Pericardium fibroblast (primary cell): ENCODE results near the gene INCA1. TPM values are rescaled to one million over a fixed set of nuclear protein-coding genes. Genes with fewer than 3 reads are reported as not detected.

Experiments used
- total RNA-seq: library from RNA; depleted of rRNA; stranded (reverse); fragments of >200 nt; gene quantifications from 2 replicates; pipeline ENCODE4 v1.2.3, GENCODE V29; 2015

INCA1 gene, protein sequence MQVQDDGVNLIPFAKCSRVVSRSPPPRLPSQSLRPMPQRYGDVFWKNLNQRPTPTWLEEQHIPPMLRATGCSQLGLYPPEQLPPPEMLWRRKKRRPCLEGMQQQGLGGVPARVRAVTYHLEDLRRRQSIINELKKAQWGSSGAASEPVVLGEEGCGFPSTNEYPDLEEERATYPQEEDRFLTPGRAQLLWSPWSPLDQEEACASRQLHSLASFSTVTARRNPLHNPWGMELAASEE
- total RNA-seq, result 0.47 and 1.6 TPM in 2 replicates

DNA sequence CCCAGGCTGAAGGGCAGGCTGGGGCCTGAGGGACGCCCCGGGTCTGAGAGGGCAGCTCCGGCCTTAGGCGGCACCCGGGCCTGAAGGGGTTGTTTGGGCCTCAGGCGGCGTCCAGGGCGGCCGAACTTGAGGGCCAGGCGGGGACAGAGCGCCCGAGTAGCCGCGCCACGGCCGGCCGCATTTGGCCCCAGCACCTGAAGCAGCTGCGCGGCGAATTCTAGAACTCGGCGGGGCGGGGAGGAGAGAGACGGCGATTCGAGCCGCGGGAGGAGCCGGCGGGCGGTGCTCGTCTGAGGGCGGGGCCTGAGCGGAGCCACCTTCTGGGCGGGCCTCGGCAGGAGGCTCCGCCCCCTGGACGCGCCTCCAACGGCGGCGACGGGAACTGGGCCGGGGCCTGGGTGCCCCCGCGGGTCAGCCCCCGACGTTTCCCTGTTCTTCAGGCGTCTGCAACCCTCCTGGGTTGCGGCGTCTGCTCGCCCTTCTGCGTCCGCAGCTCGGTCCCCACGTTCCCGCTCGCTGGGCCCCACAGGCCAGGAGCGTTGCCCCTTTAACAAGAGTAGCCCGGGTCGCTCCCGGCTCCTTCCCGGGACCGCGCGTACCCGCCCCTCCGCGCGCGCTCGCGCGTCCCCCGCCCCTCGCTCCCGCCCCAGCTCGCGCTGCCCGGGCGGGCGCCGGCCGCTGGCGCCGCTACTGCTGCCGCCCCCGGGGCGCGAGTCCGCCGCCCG lies at the start of gene INCA1, which contains the start of gene KIF1C:
INCA1 (minus strand) TSS at position 221 of the 725 bp plus-strand sequence. CDS start 3,085 bp downstream, outside the sequence.
KIF1C (plus strand) TSS at position 649 of the 725 bp plus-strand sequence. CDS start 2,297 bp downstream, outside the sequence.

DNA sequence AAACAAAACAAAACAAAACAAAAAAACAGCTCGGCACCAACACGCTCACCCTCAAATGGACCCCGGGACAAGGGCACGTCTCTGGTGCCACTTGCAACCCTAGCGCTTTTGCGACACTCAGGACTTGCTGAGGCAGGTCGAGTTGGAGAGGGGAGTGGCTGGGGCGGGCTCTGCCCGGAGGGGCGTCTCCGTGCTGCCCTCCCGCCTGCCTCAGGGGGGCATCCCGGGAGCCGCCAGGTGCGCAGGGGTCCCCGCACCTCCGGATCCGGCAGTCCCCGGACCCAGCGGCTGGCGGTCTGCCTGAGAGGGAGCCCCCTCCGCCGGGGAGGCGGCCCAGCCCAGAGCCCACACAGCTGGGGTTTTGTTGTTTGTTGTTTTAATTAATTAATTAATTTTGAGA lies 38.0 kb upstream of the INCA1 start, which contains the start of gene SLC52A1:
SLC52A1 (minus strand) TSS at position 112 of the 400 bp plus-strand sequence. CDS start 820 bp downstream, outside the sequence.

DNA sequence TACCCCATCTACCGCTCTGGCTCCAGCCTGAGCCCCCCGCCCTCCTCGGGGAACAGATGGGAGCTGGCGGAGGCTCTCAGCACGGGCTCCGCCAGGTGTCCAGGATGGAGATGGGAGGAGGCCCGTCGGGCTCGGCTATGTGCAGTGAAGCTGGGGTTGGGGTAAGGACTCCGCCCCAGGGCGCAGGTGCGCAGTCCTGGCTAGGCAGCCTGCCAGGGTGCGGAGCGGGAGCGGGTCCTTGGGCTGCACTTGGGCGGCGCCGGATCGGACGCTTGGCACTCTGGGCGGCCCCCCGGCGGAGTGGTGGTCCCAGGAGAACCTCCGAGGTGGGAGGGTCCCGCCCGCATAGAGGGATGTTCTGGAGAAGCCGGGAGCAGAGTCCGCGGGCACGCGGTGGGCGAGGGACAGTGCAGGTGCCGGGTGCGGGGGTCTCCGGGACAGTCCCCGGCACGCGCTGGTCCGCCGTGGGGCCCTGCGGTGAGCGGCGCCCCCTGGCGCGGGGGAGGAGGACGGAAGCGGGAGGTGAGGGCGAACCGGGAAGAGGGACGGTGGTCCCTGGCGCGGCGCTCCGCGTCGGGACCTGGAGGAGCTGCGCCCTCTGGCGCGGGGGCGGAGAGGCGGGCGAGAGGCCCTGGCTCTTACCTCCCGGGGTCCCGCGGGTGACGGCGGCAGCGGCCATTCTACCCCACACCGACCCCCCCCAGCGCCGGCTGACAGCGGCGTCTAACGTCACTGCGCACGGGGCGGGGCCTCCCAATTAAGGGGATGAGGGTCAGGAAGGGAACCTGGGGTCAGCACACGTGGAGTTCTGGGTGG lies 10.2 kb downstream of the INCA1 start, which contains the start of gene CAMTA2:
CAMTA2 (minus strand) TSS at position 725 of the 816 bp plus-strand sequence. CDS start 1,453 bp downstream, outside the sequence.

DNA sequence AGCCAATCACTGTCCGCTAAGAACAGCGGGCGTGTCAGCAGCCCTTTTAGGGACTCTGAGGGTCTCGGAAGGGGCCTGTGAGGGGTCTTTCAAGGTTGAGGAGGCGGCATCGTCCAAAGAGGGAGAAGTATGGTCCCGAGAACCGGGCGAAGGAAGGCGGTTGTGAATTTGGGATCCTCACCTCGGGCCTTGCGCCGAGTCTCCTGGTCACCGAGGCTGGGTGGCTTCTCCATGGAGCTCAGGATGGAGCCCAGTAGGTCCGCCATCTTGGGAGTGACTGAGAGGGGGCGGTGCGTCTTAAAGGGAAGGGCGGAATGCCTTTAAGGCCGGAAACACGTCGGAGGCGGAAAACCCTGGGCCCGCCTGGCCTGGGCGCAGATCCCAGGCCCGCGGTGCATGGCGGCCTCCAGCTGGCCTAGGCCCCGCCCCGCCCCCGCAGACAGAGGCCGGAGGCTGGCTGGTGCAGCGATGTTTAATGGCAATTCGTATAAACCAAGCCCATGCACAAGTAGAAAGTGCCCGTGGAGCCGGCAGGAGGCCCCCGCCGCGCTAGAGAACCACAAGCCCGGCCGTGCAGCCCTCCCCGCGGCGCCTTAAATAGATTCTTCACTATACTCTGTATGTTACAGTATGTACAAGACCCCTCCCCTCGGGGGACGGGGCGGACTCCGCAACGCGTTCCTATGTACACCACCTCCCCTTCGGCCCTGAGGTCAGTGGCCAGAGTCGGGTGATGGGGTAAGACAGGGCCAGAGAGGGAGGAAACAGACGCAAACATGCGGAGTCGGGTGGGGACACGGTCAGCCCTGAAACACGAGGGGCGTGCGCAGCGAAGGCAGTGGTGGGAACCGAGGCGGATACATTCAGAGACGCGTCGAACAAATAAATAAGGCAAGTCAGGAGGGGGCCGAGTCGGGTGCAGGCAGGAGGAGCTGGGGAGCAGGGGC lies 29.5 kb downstream of the INCA1 start, which contains the start of gene SPAG7:
SPAG7 (minus strand) TSS at position 279 of the 947 bp plus-strand sequence; CDS start at position 266, 13 bp downstream.

DNA sequence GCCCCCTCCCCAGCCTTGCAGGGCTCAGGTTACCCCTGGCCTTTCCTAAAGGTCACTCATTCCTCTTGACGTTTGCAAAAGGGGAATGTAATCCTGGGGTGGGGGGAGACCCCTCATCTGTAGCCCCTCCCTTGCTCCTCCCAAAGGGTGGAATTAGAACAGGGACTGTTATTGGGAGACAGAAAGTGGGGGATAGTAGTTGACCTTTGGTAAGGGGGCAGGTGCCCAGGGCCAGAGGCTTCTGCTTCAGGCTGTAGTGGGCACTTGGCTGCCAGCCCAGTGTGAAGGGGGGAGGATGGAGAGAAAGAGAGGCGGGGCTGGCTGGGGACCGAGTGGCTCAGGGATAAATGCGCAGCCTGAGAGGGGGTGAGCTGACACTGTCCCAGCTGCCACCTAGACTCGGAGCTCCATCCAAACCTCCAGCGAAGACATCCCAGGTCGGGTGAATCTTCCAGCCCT lies 46.5 kb downstream of the INCA1 start, which contains the start of gene ENO3:
ENO3 (plus strand) TSS at position 374 of the 459 bp plus-strand sequence. CDS start 711 bp downstream, outside the sequence.

DNA sequence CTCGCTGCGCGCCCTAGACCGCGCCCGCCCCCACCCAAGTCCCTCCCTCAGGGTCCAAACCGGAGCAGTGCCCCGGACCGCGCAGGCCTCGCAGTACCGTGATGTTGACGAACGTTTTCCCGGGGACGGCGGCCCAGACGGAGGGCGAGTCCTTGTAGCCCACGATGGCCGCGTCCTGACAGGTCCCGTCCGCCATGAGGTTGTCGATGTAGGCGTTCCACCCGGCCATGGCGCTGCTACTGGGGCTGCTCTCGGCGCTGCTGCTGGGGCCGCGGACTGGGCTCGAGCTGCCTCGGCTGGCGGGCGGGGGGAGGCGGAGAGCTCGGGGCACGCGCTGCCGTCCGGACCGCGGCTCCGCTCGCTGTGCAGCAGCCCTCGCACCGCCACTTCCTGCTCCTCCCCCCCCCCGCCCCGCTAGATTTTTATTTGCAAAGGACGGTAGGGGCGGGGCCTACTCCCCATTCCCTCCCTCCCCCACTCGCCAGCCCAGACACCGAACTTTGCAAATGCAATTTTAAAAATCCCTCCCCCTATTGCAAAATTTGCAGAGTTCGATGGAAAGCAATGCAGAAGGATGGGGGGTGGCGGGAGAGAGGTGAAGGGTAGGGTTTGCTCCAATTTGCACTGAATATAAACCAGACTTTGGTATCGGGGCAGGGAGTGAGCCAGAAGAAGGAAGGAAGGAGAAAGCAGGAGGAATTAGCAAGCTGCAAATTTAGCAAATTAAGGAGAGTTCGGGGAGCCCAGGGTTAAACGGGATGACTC lies 49.0 kb downstream of the INCA1 start, which contains the start of gene PFN1:
PFN1 (minus strand) TSS at position 365 of the 765 bp plus-strand sequence; CDS start at position 229, 136 bp downstream.

DNA sequence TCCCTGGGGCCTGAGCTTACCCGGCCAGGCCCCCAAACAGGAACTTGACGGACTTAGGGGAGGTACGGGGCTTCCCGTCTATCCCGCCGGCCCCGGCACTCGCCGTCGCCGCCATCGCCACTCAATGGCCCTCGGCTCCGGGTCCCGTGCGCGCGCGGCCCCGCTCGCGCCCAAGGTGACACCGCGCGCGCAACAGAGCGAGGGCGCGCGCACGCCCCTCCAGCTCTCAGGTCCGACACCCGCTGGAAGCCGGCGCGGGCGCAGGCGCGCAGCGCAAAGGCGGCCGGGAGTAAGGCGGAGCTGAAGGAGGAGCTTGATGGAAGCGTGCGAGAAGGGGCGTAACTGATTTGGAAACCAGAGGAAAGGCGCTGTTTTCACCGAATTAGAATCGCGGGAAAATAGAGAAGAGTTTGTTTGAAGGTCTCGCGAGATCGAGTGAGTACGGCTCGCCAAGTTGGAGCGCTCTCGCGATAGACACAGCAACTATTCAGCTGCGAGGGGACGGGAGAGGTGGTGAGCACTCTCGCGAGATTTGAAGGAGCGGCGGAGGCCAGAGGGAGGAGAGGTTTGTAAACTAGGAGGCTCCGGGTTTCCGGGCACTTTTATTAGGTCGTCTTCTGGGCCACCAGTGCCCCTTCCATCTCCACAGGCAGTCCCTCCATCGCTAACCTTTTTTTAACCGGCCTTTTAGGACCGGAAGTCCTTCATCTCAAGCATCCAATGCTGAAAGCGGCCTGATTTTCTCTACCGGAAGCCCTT lies 57.3 kb downstream of the INCA1 start, which contains the start of the genes RNF167 and SLC25A11:
RNF167 (plus strand) TSS at position 473 of the 759 bp plus-strand sequence. CDS start 642 bp downstream, outside the sequence.
SLC25A11 (minus strand) TSS at position 251 of the 759 bp plus-strand sequence; CDS start at position 115, 136 bp downstream.

Other genes starting within 250 kb of the INCA1 start
- gene TM4SF5, start 225.6 kb downstream of the INCA1 start, total RNA-seq, result not detected in 2 replicates
- gene VMO1, start 211.2 kb downstream of the INCA1 start, total RNA-seq, result 0.17 and 0.58 TPM in 2 replicates
- not detected in 2 replicates for gene GLTPD2, start 208.6 kb downstream of the INCA1 start, total RNA-seq
- 114 and 165 TPM in 2 replicates for gene PSMB6, start 201.4 kb downstream of the INCA1 start, total RNA-seq
- gene PLD2, start 190.4 kb downstream of the INCA1 start, total RNA-seq, result 19.1 and 26.8 TPM in 2 replicates
- 20.4 and 29.9 TPM in 2 replicates for gene MINK1, start 164.2 kb downstream of the INCA1 start, total RNA-seq
- 3.8 and 5.4 TPM in 2 replicates for gene C17orf107, start 98.0 kb downstream of the INCA1 start, total RNA-seq
- 0.51 TPM in 1 of 2 replicates, not detected in the other for gene CHRNE, start 94.4 kb downstream of the INCA1 start, total RNA-seq
- gene GP1BA, start 65.2 kb downstream of the INCA1 start, total RNA-seq, result not detected in 2 replicates
- 31.3 and 50.4 TPM in 2 replicates for gene SLC25A11, start 57.5 kb downstream of the INCA1 start, total RNA-seq
- gene RNF167, start 57.3 kb downstream of the INCA1 start, total RNA-seq, result 55.7 and 65.9 TPM in 2 replicates
- 692 and 1,126 TPM in 2 replicates for gene PFN1, start 49.0 kb downstream of the INCA1 start, total RNA-seq
- 1.6 and 10.7 TPM in 2 replicates for gene ENO3, start 46.4 kb downstream of the INCA1 start, total RNA-seq
- gene SPAG7, start 29.7 kb downstream of the INCA1 start, total RNA-seq, result 55.8 and 67.8 TPM in 2 replicates
- gene CAMTA2, start 9.8 kb downstream of the INCA1 start, total RNA-seq, result 19.3 and 28.2 TPM in 2 replicates
- gene KIF1C, start 428 bp upstream of the INCA1 start, total RNA-seq, result 36.3 and 55.4 TPM in 2 replicates
- gene SLC52A1, start 37.9 kb upstream of the INCA1 start, total RNA-seq, result not detected in 2 replicates
- 1.4 and 1.8 TPM in 2 replicates for gene ZFP3, start 80.9 kb upstream of the INCA1 start, total RNA-seq
- gene ZNF232, start 114.4 kb upstream of the INCA1 start, total RNA-seq, result 2.5 and 4.4 TPM in 2 replicates
- gene USP6, start 118.5 kb upstream of the INCA1 start, total RNA-seq, result not detected in 2 replicates
- gene ZNF594, start 194.3 kb upstream of the INCA1 start, total RNA-seq, result 3.5 and 3.9 TPM in 2 replicates
- not detected in 2 replicates for gene SCIMP, start 237.3 kb upstream of the INCA1 start, total RNA-seq